CD14-positive monocyte (primary cell): ENCODE results near the gene ATAD3A. TPM values are rescaled to one million over a fixed set of nuclear protein-coding genes. Genes with fewer than 3 reads are reported as not detected.
A peak's percentile ranks its signal among the peaks of the same experiment; 100 is the strongest.
"Not testable (repeated sequence)": the region's sequence is repeated elsewhere in the genome, so short reads cannot be mapped to it uniquely, and the experiment has no call there.

ENCODE experiments used
- DNase-seq, 3 donors: peaks; one replicate each; pipeline ENCODE4 v3.0.0-alpha.2; 2011 to 2022
- H2AFZ ChIP-seq: 2 replicates; pipeline ENCODE4 v1.6.0; 2012; ENCODE audit warnings: mild to moderate bottlenecking, low read depth, low read length, inconsistent platforms; ENCODE audit not compliant: insufficient read depth, poor library complexity, severe bottlenecking
- H3K27ac ChIP-seq, 2 donors: 1 replicate in 1 of 2; 2 replicates in 1 of 2; pipeline ENCODE4 v1.5.1; 2012 to 2013; ENCODE audit warnings: low read length in 2 of 2, control low read depth in 1 of 2, inconsistent platforms in 1 of 2, low read depth in 1 of 2, mild to moderate bottlenecking in 1 of 2
- H3K27me3 ChIP-seq, 2 donors: one replicate each; pipeline versions ENCODE4 v1.6.0 to v1.6.1; 2011 to 2013; ENCODE audit warnings: low read length in 2 of 2; ENCODE audit not compliant: control insufficient read depth in 2 of 2, insufficient read depth in 2 of 2
- H3K36me3 ChIP-seq, 2 donors: replicated peaks in 1 of 2; 1 replicate in 1 of 2; 2 replicates in 1 of 2; pipeline versions ENCODE4 v1.5.1 to v1.6.1; 2012 to 2013; ENCODE audit warnings: low read length in 2 of 2, control low read depth in 1 of 2, inconsistent platforms in 1 of 2, mild to moderate bottlenecking in 1 of 2; ENCODE audit not compliant: insufficient read depth in 2 of 2, control insufficient read depth in 1 of 2
- H3K4me1 ChIP-seq, 2 donors: 1 replicate in 1 of 2; 2 replicates in 1 of 2; pipeline versions ENCODE4 v1.5.1 to v1.6.1; 2012 to 2013; ENCODE audit warnings: low read length in 2 of 2, control low read depth in 1 of 2, inconsistent platforms in 1 of 2, mild to moderate bottlenecking in 1 of 2, moderate library complexity in 1 of 2; ENCODE audit not compliant: insufficient read depth in 2 of 2, control insufficient read depth in 1 of 2
- H3K4me2 ChIP-seq: replicated peaks from 2 replicates; pipeline ENCODE3; 2012; ENCODE audit warnings: low read length, moderate library complexity, mild to moderate bottlenecking; ENCODE audit not compliant: poor library complexity, severe bottlenecking; ENCODE audit errors: extremely low read depth
- H3K4me3 ChIP-seq, 3 experiments: fragments of 200-600 bp in 1 of 3; sonication (generic) in 1 of 3; replicated peaks in 1 of 3; 1 replicate in 2 of 3; 2 replicates in 1 of 3; pipeline ENCODE4 v1.5.1; 2011 to 2013; ENCODE audit warnings: low read length in 3 of 3, mild to moderate bottlenecking in 3 of 3, control low read depth in 2 of 3, low read depth in 2 of 3, inconsistent platforms in 1 of 3, moderate library complexity in 1 of 3
- H3K79me2 ChIP-seq: 2 replicates; pipeline ENCODE4 v1.6.0; 2012; ENCODE audit warnings: mild to moderate bottlenecking, control low read depth, inconsistent platforms, low read length, moderate library complexity; ENCODE audit not compliant: insufficient read depth
- H3K9ac ChIP-seq: 2 replicates; pipeline ENCODE4 v1.6.0; 2017; ENCODE audit warnings: low read length, mild to moderate bottlenecking; ENCODE audit not compliant: insufficient read depth, poor library complexity, severe bottlenecking
- H3K9me3 ChIP-seq, 2 donors: replicated peaks in 1 of 2; 1 replicate in 1 of 2; 2 replicates in 1 of 2; pipeline versions ENCODE4 v1.5.1 to v1.6.1; 2012 to 2013; ENCODE audit warnings: low read length in 2 of 2, control low read depth in 1 of 2; ENCODE audit not compliant: control insufficient read depth in 1 of 2, insufficient read depth in 1 of 2
- H4K20me1 ChIP-seq: 2 replicates; pipeline ENCODE4 v1.6.0; 2012; ENCODE audit warnings: mild to moderate bottlenecking, low read length, control low read depth, moderate library complexity; ENCODE audit not compliant: insufficient read depth
- H3K27ac Mint-ChIP-seq, 7 donors: one replicate each; pipeline ENCODE4 v1.8.0; 2020; ENCODE audit warnings: mild to moderate bottlenecking in 7 of 7, mixed read lengths in 7 of 7, moderate library complexity in 6 of 7, inconsistent platforms in 2 of 7
- H3K27me3 Mint-ChIP-seq, 3 donors: one replicate each; pipeline ENCODE4 v1.8.0; 2021 to 2022; ENCODE audit warnings: low read depth in 3 of 3, mild to moderate bottlenecking in 3 of 3, mixed read lengths in 3 of 3, moderate library complexity in 3 of 3, inconsistent platforms in 1 of 3
- H3K36me3 Mint-ChIP-seq, 2 donors: one replicate each; pipeline ENCODE4 v1.8.0; 2020; ENCODE audit warnings: mixed read lengths in 2 of 2, inconsistent platforms in 1 of 2, mild to moderate bottlenecking in 1 of 2
- H3K4me1 Mint-ChIP-seq: one replicate; pipeline ENCODE4 v1.8.0; 2020; ENCODE audit warnings: mild to moderate bottlenecking, mixed read lengths
- H3K4me3 Mint-ChIP-seq, 2 donors: one replicate each; pipeline ENCODE4 v1.8.0; 2020; ENCODE audit warnings: mild to moderate bottlenecking in 2 of 2, mixed read lengths in 2 of 2, moderate library complexity in 1 of 2
- H3K9me3 Mint-ChIP-seq, 7 donors: one replicate each; pipeline ENCODE4 v1.8.0; 2020 to 2022; ENCODE audit warnings: mixed read lengths in 7 of 7, mild to moderate bottlenecking in 6 of 7, moderate library complexity in 6 of 7, inconsistent platforms in 2 of 7
- CTCF ChIP-seq: fragments of 200-600 bp; IDR thresholded peaks from one replicate; pipeline ENCODE4 v1.8.0; 2022; ENCODE audit warnings: antibody characterized with exemption, mild to moderate bottlenecking
- WGBS: methylation state at CpG from one replicate; pipeline ENCODE4 v1.1.5; 2013; ENCODE audit warnings: missing lambda C conversion rate; ENCODE audit not compliant: insufficient coverage; 5-methylcytosine and 5-hydroxymethylcytosine counted together
- intact Hi-C, 2 donors: fragments of 100-400 bp; cut with micrococcal nuclease; formaldehyde crosslinking; loops; one replicate each; pipeline versions ENCODE4 v1.15.0 to v1.15.1; 2023
- polyA plus RNA-seq, 3 donors: library from polyadenylated mRNA; depleted of rRNA in 1 of 3; unstranded in 2 of 3; stranded (reverse) in 1 of 3; fragments of 300-500 nt in 2 of 3; fragments of >200 nt in 1 of 3; fragmentation: Illumina TruSeq in 2 of 3; gene quantifications; 1 replicate in 2 of 3; 2 replicates in 1 of 3; pipeline ENCODE4 v1.2.3, GENCODE V29; 2012 to 2021

Gene ATAD3A
- polyA plus RNA-seq, 3 donors = 4.1 to 14.0 (median 6.4) TPM

GRCh38 chr1:1470626-1471388 is 41.2 kb upstream of the ATAD3A start:
- H3K27me3 Mint-ChIP-seq = peaks cover 0 to 5% (median 3%) of the 10 kb centered on the region in 3 donors
- Histone ChIP-seq H3K9me3 (no peaks in the 10 kb centered on the region), H3K4me2 (peak overlapping the region; percentile 84), H3K27ac (peak overlapping the region; percentile 17 to 83), H3K9ac (peak overlapping the region; percentile 71), H4K20me1 (peaks cover 6% of the 10 kb centered on the region), H2AFZ (peak overlapping the region; percentile 83), H3K4me3 (peak overlapping the region; percentile 65 to 93 (median 91)), H3K27me3 (no peaks in the 10 kb centered on the region), H3K79me2 (peaks cover 23% of the 10 kb centered on the region), H3K36me3 (no peaks in the 10 kb centered on the region), H3K4me1 (peaks cover 15 to 19% of the 10 kb centered on the region in 2 donors)
- H3K9me3 Mint-ChIP-seq = peaks cover 0 to 5% (median 0%) of the 10 kb centered on the region in 7 donors
- TF ChIP-seq CTCF = no peak
- peak overlapping the region; percentile 82 to 93 for H3K4me3 Mint-ChIP-seq
- DNase-seq = peak in 1 of 3 donors; percentile 2
- H3K27ac Mint-ChIP-seq = peak overlapping the region; percentile 43 to 94 (median 82)
- WGBS = 26% methylated on average over 10 of the region's 16 CpGs
- peaks cover 1 to 3% of the 10 kb centered on the region in 2 donors for H3K36me3 Mint-ChIP-seq
- intact Hi-C loops = no loop called here
- peaks cover 25% of the 10 kb centered on the region for H3K4me1 Mint-ChIP-seq

- peaks cover 0 to 4% (median 0%) of the 10 kb centered on the region in 7 donors for H3K9me3 Mint-ChIP-seq
- H3K9ac ChIP-seq = peak within 1 kb of the TSS; percentile 71
- no peak for TF ChIP-seq CTCF
- peak within 1 kb of the TSS; percentile 65 to 93 (median 91) for H3K4me3 ChIP-seq
- H3K79me2 ChIP-seq = peaks cover 23% of the 10 kb centered on the region
- peaks cover 0 to 3% (median 2%) of the 10 kb centered on the region in 3 donors for H3K27me3 Mint-ChIP-seq
- H3K27ac ChIP-seq = peak within 1 kb of the TSS; percentile 17 to 83
- peak within 1 kb of the TSS; percentile 43 to 94 (median 82) for H3K27ac Mint-ChIP-seq
- peaks cover 25% of the 10 kb centered on the region for H3K4me1 Mint-ChIP-seq
- DNase-seq = peak; percentile 80 to 86 (median 82)
- H2AFZ ChIP-seq = peak within 1 kb of the TSS; percentile 83
- H3K4me2 ChIP-seq = peak within 1 kb of the TSS; percentile 84
- H4K20me1 ChIP-seq = peaks cover 6% of the 10 kb centered on the region
- H3K9me3 ChIP-seq = no peaks in the 10 kb centered on the region
- peaks cover 15 to 19% of the 10 kb centered on the region in 2 donors for H3K4me1 ChIP-seq
- peak within 1 kb of the TSS; percentile 82 to 93 for H3K4me3 Mint-ChIP-seq
- no peaks in the 10 kb centered on the region for H3K36me3 ChIP-seq
- WGBS = under 1% methylated on average over 84 of the region's 87 CpGs
- no peaks in the 10 kb centered on the region for H3K27me3 ChIP-seq
- H3K36me3 Mint-ChIP-seq = peaks cover 1 to 7% of the 10 kb centered on the region in 2 donors
- intact Hi-C loops = no loop called here
Measured at GRCh38 chr1:1471389-1472052, 40.4 kb upstream of the ATAD3A start, which contains the start of gene ATAD3B. TSS of gene ATAD3B (plus strand) at chr1:1471765. CDS start at chr1:1471885, 120 bp downstream.

- H3K27me3 Mint-ChIP-seq, H2AFZ ChIP-seq, H3K27me3 ChIP-seq, DNase-seq, H3K36me3 ChIP-seq, H3K9me3 Mint-ChIP-seq, H3K9me3 ChIP-seq, H4K20me1 ChIP-seq, H3K27ac ChIP-seq, intact Hi-C loops: not testable (repeated sequence)
- Mint-ChIP-seq H3K27ac (peak overlapping the region in 1 of 7 donors; percentile 18), H3K4me3 (peak overlapping the region; percentile 72 to 74), H3K4me1 (peaks cover 25% of the 10 kb centered on the region), H3K36me3 (peaks cover 4 to 13% of the 10 kb centered on the region in 2 donors)
- Histone ChIP-seq H3K4me1 (peaks cover 15 to 19% of the 10 kb centered on the region in 2 donors), H3K79me2 (peaks cover 28% of the 10 kb centered on the region), H3K4me2 (peak overlapping the region; percentile 55), H3K4me3 (peak overlapping the region; percentile 33 to 55 (median 44)), H3K9ac (peak overlapping the region; percentile 32)
- WGBS = 14% methylated on average over 14 of the region's 65 CpGs
Measured at GRCh38 chr1:1472053-1472876, 39.7 kb upstream of the ATAD3A start.
